K562 (cell line): Measurements from ENCODE around the gene PPT1. TPM values are rescaled to one million over a fixed set of nuclear protein-coding genes. Genes with fewer than 3 reads are reported as not detected.

Experiments used
- ATAC-seq: fragments of 200-7000 bp; cut with Tn5 transposase; 3 replicates; pipeline ENCODE4 v1.9.1; 2020; ENCODE audit warnings: moderate library complexity
- BruUV-seq: library from RNA; stranded (reverse); fragments of 400-500 nt; replicated peaks from 2 replicates; lab custom pipeline; 2021; lab: Mats Ljungman, UMichigan
- CTCF ChIA-PET: fragments of 300-600 bp; formaldehyde crosslinking; extraction: SDS; loops from one replicate; lab custom pipeline; 2021; ENCODE audit warnings: low intra/inter-chr PET ratio; lab: Yijun Ruan, JAX
- POLR2A ChIA-PET: fragments of 300-600, 350-650 bp; sonication (Branson Sonifier 250); formaldehyde crosslinking; extraction: SDS; loops from one replicate; lab custom pipeline; 2021; ENCODE audit warnings: antibody characterized with exemption, inconsistent platforms; lab: Yijun Ruan, JAX
- DNase-seq, 4 experiments: peaks; one replicate each; pipeline versions ENCODE4 v3.0.0 to v3.0.0-alpha.2; 2011 to 2018; ENCODE audit warnings: low spot score in 3 of 4, mixed read lengths in 3 of 4; ENCODE audit errors: extremely low read depth in 1 of 4
- FAIRE-seq: peaks from 2 replicates; lab custom pipeline; 2011; peaks lifted over from hg19 to GRCh38; lab: Jason Lieb, UNC
- H2AFZ ChIP-seq: 2 replicates; pipeline ENCODE4 v1.6.0; 2011; ENCODE audit warnings: low read depth, low read length, control low read depth, inconsistent platforms
- H3K27ac ChIP-seq: fragments of 200-600 bp; 3 replicates; pipeline ENCODE4 v1.8.0; 2011; ENCODE audit warnings: low read depth, mild to moderate bottlenecking, control low read depth, inconsistent platforms, low read length, moderate library complexity, mixed read lengths; ENCODE audit errors: extremely low read depth
- H3K27me3 ChIP-seq, 2 experiments: fragments of 300-600 bp in 1 of 2; 2 replicates in 1 of 2; 3 replicates in 1 of 2; pipeline versions ENCODE4 v1.6.0 to v1.8.0; 2011; ENCODE audit warnings: inconsistent platforms in 2 of 2, low read length in 2 of 2, mild to moderate bottlenecking in 1 of 2, mixed read lengths in 1 of 2, moderate library complexity in 1 of 2; ENCODE audit not compliant: control insufficient read depth in 2 of 2, insufficient read depth in 2 of 2
- H3K36me3 ChIP-seq: fragments of 300-600 bp; 3 replicates; pipeline ENCODE4 v1.8.0; 2011; ENCODE audit warnings: mild to moderate bottlenecking, low read length, inconsistent platforms; ENCODE audit not compliant: control insufficient read depth, insufficient read depth
- H3K4me1 ChIP-seq, 2 experiments: fragments of 200-600 bp in 1 of 2; replicated peaks in 1 of 2; 2 replicates in 1 of 2; 3 replicates in 1 of 2; pipeline versions ENCODE4 v1.5.1 to v1.8.0; 2011; ENCODE audit warnings: inconsistent platforms in 2 of 2, low read length in 2 of 2, mild to moderate bottlenecking in 1 of 2, mixed read lengths in 1 of 2, moderate library complexity in 1 of 2; ENCODE audit not compliant: control insufficient read depth in 2 of 2, insufficient read depth in 2 of 2
- H3K4me2 ChIP-seq: 2 replicates; pipeline ENCODE4 v1.6.1; 2011; ENCODE audit warnings: low read length, control low read depth, inconsistent platforms, mixed read lengths; ENCODE audit not compliant: insufficient read depth
- H3K4me3 ChIP-seq: fragments of 200-600 bp; sonication (generic), shearing (Covaris generic); 2 replicates; pipeline ENCODE4 v1.5.1; 2016; ENCODE audit warnings: control low read depth, inconsistent platforms
- H3K79me2 ChIP-seq: fragments of 200-600 bp; 3 replicates; pipeline ENCODE4 v1.8.0; 2011; ENCODE audit warnings: low read length, inconsistent platforms; ENCODE audit not compliant: control insufficient read depth, insufficient read depth
- H3K9ac ChIP-seq, 2 experiments: 2 replicates each; pipeline versions ENCODE4 v1.6.0 to v1.6.1; 2011; ENCODE audit warnings: low read depth in 2 of 2, low read length in 2 of 2, control low read depth in 1 of 2, inconsistent platforms in 1 of 2, mild to moderate bottlenecking in 1 of 2, mixed read lengths in 1 of 2; ENCODE audit not compliant: insufficient read depth in 1 of 2
- H3K9me1 ChIP-seq: one replicate; pipeline ENCODE4 v1.6.0; 2011; ENCODE audit warnings: inconsistent platforms, mild to moderate bottlenecking, low read length, moderate library complexity; ENCODE audit not compliant: control insufficient read depth, insufficient read depth
- H3K9me3 ChIP-seq: replicated peaks from 2 replicates; pipeline ENCODE4 v1.5.1; 2011; ENCODE audit warnings: low read depth, low read length, inconsistent platforms; ENCODE audit not compliant: control insufficient read depth, insufficient read depth
- H4K20me1 ChIP-seq: replicated peaks from 2 replicates; pipeline ENCODE4 v1.6.1; 2011; ENCODE audit warnings: low read length, inconsistent platforms, mixed read lengths; ENCODE audit not compliant: control insufficient read depth, insufficient read depth
- ADNP ChIP-seq: fragments of 200-800 bp; sonication (Bioruptor generic); IDR thresholded peaks from 2 replicates; pipeline ENCODE4 v1.6.1; 2016; ENCODE audit warnings: missing genetic modification characterization, missing compliant biosample characterization
- CBX3 ChIP-seq, 2 experiments: IDR thresholded peaks; 1 replicate in 1 of 2; 2 replicates in 1 of 2; pipeline ENCODE4 v1.6.1; 2012; ENCODE audit warnings: inconsistent platforms in 2 of 2, low read length in 2 of 2, borderline replicate concordance in 1 of 2, control low read depth in 1 of 2
- MYBL2 ChIP-seq, 2 experiments: fragments of 450-650 bp in 1 of 2; sonication (generic) in 1 of 2; formaldehyde crosslinking in 1 of 2; IDR thresholded peaks; 2 replicates each; pipeline versions ENCODE4 v1.6.1 to v1.8.1; 2017 to 2022; ENCODE audit warnings: borderline replicate concordance in 1 of 2, inconsistent platforms in 1 of 2, low read depth in 1 of 2, mild to moderate bottlenecking in 1 of 2, missing genetic modification reagents in 1 of 2, moderate library complexity in 1 of 2
- THAP7 ChIP-seq: fragments of 250-450 bp; sonication (Bioruptor Pico); IDR thresholded peaks from 2 replicates; pipeline ENCODE4 v1.5.0; 2021
- ZFP30 ChIP-seq: fragments of 250-450 bp; sonication (Bioruptor Pico); IDR thresholded peaks from 2 replicates; pipeline ENCODE4 v1.8.0; 2022; ENCODE audit warnings: moderate library complexity, mild to moderate bottlenecking, inconsistent platforms, borderline replicate concordance
- ZFP91 ChIP-seq: sonication (generic); formaldehyde crosslinking; IDR thresholded peaks from 2 replicates; pipeline ENCODE4 v1.8.0; 2022; ENCODE audit warnings: mild to moderate bottlenecking, missing genetic modification reagents
- WGBS: fragments of 100-300 bp; shearing (Covaris generic); methylation state at CpG from one replicate; pipeline ENCODE4 v1.1.6; 2016; ENCODE audit warnings: low coverage, mixed read lengths; ENCODE audit not compliant: insufficient coverage; ENCODE audit errors: missing lambda C conversion rate; 5-methylcytosine and 5-hydroxymethylcytosine counted together
- in situ Hi-C: fragments of 300-500 bp; cut with MboI; formaldehyde crosslinking; loops from 4 replicates; pipeline ENCODE4 v1.15.0; 2018; ENCODE audit warnings: inconsistent platforms, mixed read lengths
- intact Hi-C: fragments of 100-400 bp; cut with micrococcal nuclease; formaldehyde crosslinking; loops from 2 replicates; pipeline ENCODE4 v1.14.2; 2022
- polyA plus RNA-seq, 8 experiments: library from polyadenylated mRNA; depleted of rRNA in 4 of 8; stranded (reverse) in 5 of 8; unstranded in 3 of 8; fragments of >200 nt; fragmentation: Nextera tagmentation in 2 of 8; fragmentation: Illumina TruSeq in 1 of 8; extraction: Ambion mirVana in 2 of 8; extraction: Trizol in 1 of 8; gene quantifications; 2 replicates each; pipeline versions ENCODE4 v1.2.1 to v1.2.3, GENCODE V29; 2011 to 2014; ENCODE audit warnings: inconsistent platforms in 1 of 8, missing spikeins in 1 of 8
- total RNA-seq, 7 experiments: library from RNA; depleted of rRNA in 6 of 7; stranded (reverse); fragments of >200 nt in 6 of 7; fragmentation: Illumina TruSeq in 2 of 7; extraction: Trizol in 2 of 7; gene quantifications; 2 replicates each; pipeline versions ENCODE4 v1.2.1 to v1.2.3, GENCODE V29; 2011 to 2021; ENCODE audit warnings: low replicate concordance in 1 of 7

The PPT1 gene
- total and polyA plus RNA-seq, 9 of the 15 experiments (the other 6 are each of a cell fraction or from before 2014, with no cell fraction given), result 72.2 to 285 (median 143) TPM

GRCh38 chr1:40041466-40041838 lies 55.6 kb downstream of the PPT1 start:
- 0 out of 2 replicates have a peak overlapping the region, but pooled peaks have one; percentile 78 for H2AFZ ChIP-seq
- H3K9ac ChIP-seq, result peak overlapping the region; percentile 94 to 99
- in situ Hi-C loops (no loop called here), intact Hi-C loops (no loop called here)
- H3K27me3 ChIP-seq, result no peaks in the 10 kb centered on the region
- 12% methylated on average over 5 of the region's 5 CpGs for WGBS
- CTCF ChIA-PET, result no interaction called here
- ATAC-seq, result no peak
- peaks cover 58% of the 10 kb centered on the region for H3K79me2 ChIP-seq
- POLR2A ChIA-PET, result interaction anchor here (0.6 to 6.2 kb wide), 4 partner anchors 11 to 143 kb away, joined by 3 to 72 read pairs (median 30); no protein-coding TSS in a partner anchor
- no peak for FAIRE-seq
- peaks cover 38% of the 10 kb centered on the region for H3K36me3 ChIP-seq
- no peaks in the 10 kb centered on the region for H3K9me3 ChIP-seq
- H3K4me2 ChIP-seq, result peak overlapping the region; percentile 98
- H3K4me1 ChIP-seq, result peaks cover 38 to 57% of the 10 kb centered on the region in 2 experiments
- no TSS peak for BruUV-seq
- H3K27ac ChIP-seq, result peak overlapping the region; percentile 82
- peak overlapping the region; percentile 91 for H3K4me3 ChIP-seq
- H4K20me1 ChIP-seq, result no peaks in the 10 kb centered on the region; the same call in 1 of the 2 replicates
- no peak for TF ChIP-seq CBX3 (IDR thresholded peaks at IDR 0.05; ENCODE audit: borderline replicate concordance in 1 of 2, low read length in 2 of 2)
- 0 out of 2 replicates have a peak, but pooled peaks have one; percentile 4 for TF ChIP-seq ADNP (tag)
- no peak for TF ChIP-seq THAP7 (CRISPR knock-in tag)
- TF ChIP-seq MYBL2 (IDR thresholded peaks at IDR 0.05; ENCODE audit: low read depth), result no peak
- TF ChIP-seq MYBL2 (CRISPR knock-in tag; IDR thresholded peaks at IDR 0.05; ENCODE audit: borderline replicate concordance), result no peak
- TF ChIP-seq ZFP91 (CRISPR knock-in tag), result peak; percentile 73
- TF ChIP-seq ZFP30 (CRISPR knock-in tag), result no peak
- no peaks in the 10 kb centered on the region for H3K9me1 ChIP-seq
- DNase-seq, result no peak
